Measurements from ENCODE around the gene TBC1D22A. TPM values are rescaled to one million over a fixed set of nuclear protein-coding genes. Genes with fewer than 3 reads are reported as not detected.

The TBC1D22A gene
- polyA plus RNA-seq, 1 of the 3 experiments (the other 2 are of a cell fraction) = 16.5 TPM

- Histone ChIP-seq H3K4me3 (ENCODE audit: low read depth in 2 of 2, low read length in 1 of 2) (no peak overlapping the region), H2AFZ (ENCODE audit: low read depth) (no peak overlapping the region), H3K27me3 (ENCODE audit: insufficient read depth) (no peaks in the 10 kb centered on the region), H3K36me3 (replicated peaks in 1 of 2; ENCODE audit: control insufficient read depth in 1 of 2, insufficient read depth in 2 of 2, low read length in 1 of 2) (no peaks in the 10 kb centered on the region), H3K27ac (ENCODE audit: low read depth in 2 of 2, low read length in 1 of 2) (no peak overlapping the region), H3K9ac (no peak overlapping the region), H4K20me1 (ENCODE audit: insufficient read depth) (peaks cover 3% of the 10 kb centered on the region; the same call in 1 of the 2 replicates), H3K79me2 (ENCODE audit: insufficient read depth) (no peaks in the 10 kb centered on the region; the same call in 1 of the 2 replicates), H3K4me1 (ENCODE audit: control insufficient read depth in 1 of 2, insufficient read depth in 2 of 2, low read depth in 1 of 2, low read length in 1 of 2) (peaks cover 0 to 25% of the 10 kb centered on the region in 2 experiments; a peak in 2 of 4 replicates), H3K4me2 (no peak overlapping the region), H3K9me3 (0 out of 2 replicates have a peak, but pooled peaks cover 6% of the 10 kb centered on the region), H3F3A (replicated peaks; ENCODE audit: insufficient read depth) (no peaks in the 10 kb centered on the region), H3K9me2 (no peaks in the 10 kb centered on the region)
- no peak for TF ChIP-seq TCF12 (IDR thresholded peaks at IDR 0.05)
- no peak for TF ChIP-seq MXI1 (IDR thresholded peaks at IDR 0.05; ENCODE audit: low read depth, low read length)
- TF ChIP-seq FOSL2 (IDR thresholded peaks at IDR 0.05; ENCODE audit: borderline replicate concordance, low read depth) = no peak
- TF ChIP-seq CHD2 (IDR thresholded peaks at IDR 0.05; ENCODE audit: low read length, partially characterized antibody) = no peak
- TF ChIP-seq, protein P1, sequence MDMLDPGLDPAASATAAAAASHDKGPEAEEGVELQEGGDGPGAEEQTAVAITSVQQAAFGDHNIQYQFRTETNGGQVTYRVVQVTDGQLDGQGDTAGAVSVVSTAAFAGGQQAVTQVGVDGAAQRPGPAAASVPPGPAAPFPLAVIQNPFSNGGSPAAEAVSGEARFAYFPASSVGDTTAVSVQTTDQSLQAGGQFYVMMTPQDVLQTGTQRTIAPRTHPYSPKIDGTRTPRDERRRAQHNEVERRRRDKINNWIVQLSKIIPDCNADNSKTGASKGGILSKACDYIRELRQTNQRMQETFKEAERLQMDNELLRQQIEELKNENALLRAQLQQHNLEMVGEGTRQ (IDR thresholded peaks at IDR 0.05; ENCODE audit: borderline replicate concordance, low read depth, low read length) = no peak
- TF ChIP-seq RFX5 (IDR thresholded peaks at IDR 0.05; ENCODE audit: low read length) = no peak
- no peak for TF ChIP-seq ZBTB33 (IDR thresholded peaks at IDR 0.05; ENCODE audit: borderline replicate concordance, low read depth)
- no peak for TF ChIP-seq TAF1 (IDR thresholded peaks at IDR 0.05; ENCODE audit: borderline replicate concordance, low read depth, low read length)
- TF ChIP-seq SIN3A (IDR thresholded peaks at IDR 0.05; ENCODE audit: borderline replicate concordance, low read depth, low read length) = no peak
- no peak for TF ChIP-seq POLR2AphosphoS5 (IDR thresholded peaks at IDR 0.05; ENCODE audit: low read depth, low read length)
- no peak for TF ChIP-seq MEF2A (IDR thresholded peaks at IDR 0.05; ENCODE audit: borderline replicate concordance, low read depth)
- TF ChIP-seq GABPA (IDR thresholded peaks at IDR 0.05; ENCODE audit: low read depth) = no peak
- TF ChIP-seq FOXJ3 (CRISPR knock-in tag; IDR thresholded peaks at IDR 0.05) = no peak
- no peak for TF ChIP-seq JUND (IDR thresholded peaks at IDR 0.05)
- no peak for TF ChIP-seq RXRA (IDR thresholded peaks at IDR 0.05; ENCODE audit: borderline replicate concordance, low read depth)
- WGBS (ENCODE audit: low lambda C conversion rate) = 86% methylated on average over 3 of the region's 3 CpGs
- POLR2A ChIA-PET = no interaction called here
- no peak for DNase-seq
- CTCF ChIA-PET = interaction anchor here (1.3 to 1.9 kb wide), 3 partner anchors 8 to 49 kb away, joined by 3 to 6 read pairs (median 5); no protein-coding TSS in a partner anchor
These were observed 79.1 kb downstream of the TBC1D22A start for GRCh38 chr22:46841522-46841921.

DNA sequence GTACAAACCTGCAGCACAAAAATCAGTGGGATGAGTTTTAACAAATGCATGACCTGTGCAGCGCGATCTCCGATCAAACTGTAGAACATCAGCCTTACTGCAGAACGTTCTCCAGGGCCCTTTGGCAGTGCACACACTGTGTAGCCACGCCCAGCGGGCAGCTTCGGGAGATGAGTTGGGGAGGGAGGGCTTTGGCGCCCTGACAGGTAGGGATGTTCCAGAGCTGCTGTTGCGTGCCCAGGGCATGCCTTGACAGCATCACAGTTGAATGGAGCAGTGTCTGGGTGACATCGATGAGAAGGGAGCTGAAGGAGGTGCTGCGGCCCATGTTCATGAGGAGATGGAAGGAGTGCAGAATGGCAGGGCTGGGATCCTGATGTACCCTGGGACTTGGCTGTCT is 80.2 kb downstream of the TBC1D22A start:
- no peak overlapping the region for H3K9ac ChIP-seq
- no peak for TF ChIP-seq IRF3 (IDR thresholded peaks at IDR 0.05; ENCODE audit: low read depth, low read length)
- no peak for TF ChIP-seq EP300 (IDR thresholded peaks at IDR 0.05; ENCODE audit: borderline replicate concordance in 1 of 2, low read depth in 1 of 2, low read length in 1 of 2)
- no peak for TF ChIP-seq FOSL2 (IDR thresholded peaks at IDR 0.05; ENCODE audit: borderline replicate concordance, low read depth)
- TF ChIP-seq POLR2AphosphoS5 (IDR thresholded peaks at IDR 0.05; ENCODE audit: low read depth, low read length) = no peak
- TF ChIP-seq, protein P2, sequence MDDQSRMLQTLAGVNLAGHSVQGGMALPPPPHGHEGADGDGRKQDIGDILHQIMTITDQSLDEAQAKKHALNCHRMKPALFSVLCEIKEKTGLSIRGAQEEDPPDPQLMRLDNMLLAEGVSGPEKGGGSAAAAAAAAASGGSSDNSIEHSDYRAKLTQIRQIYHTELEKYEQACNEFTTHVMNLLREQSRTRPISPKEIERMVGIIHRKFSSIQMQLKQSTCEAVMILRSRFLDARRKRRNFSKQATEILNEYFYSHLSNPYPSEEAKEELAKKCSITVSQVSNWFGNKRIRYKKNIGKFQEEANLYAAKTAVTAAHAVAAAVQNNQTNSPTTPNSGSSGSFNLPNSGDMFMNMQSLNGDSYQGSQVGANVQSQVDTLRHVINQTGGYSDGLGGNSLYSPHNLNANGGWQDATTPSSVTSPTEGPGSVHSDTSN (IDR thresholded peaks at IDR 0.05) = no peak
- no peak for TF ChIP-seq GABPA (IDR thresholded peaks at IDR 0.05; ENCODE audit: low read depth)
- no peak for TF ChIP-seq MXI1 (IDR thresholded peaks at IDR 0.05; ENCODE audit: low read depth, low read length)
- TF ChIP-seq ELF1 (IDR thresholded peaks at IDR 0.05) = no peak
- TF ChIP-seq RFX5 (IDR thresholded peaks at IDR 0.05; ENCODE audit: low read length) = no peak
- no peak for TF ChIP-seq FOXM1 (IDR thresholded peaks at IDR 0.05; ENCODE audit: low read depth)
- no peak for TF ChIP-seq YY1 (IDR thresholded peaks at IDR 0.05; ENCODE audit: low read depth)
- no peak for TF ChIP-seq FOXJ3 (CRISPR knock-in tag; IDR thresholded peaks at IDR 0.05)
- H3K4me1 ChIP-seq (ENCODE audit: control insufficient read depth in 1 of 2, insufficient read depth in 2 of 2, low read depth in 1 of 2, low read length in 1 of 2) = peaks cover 0 to 25% of the 10 kb centered on the region in 2 experiments; a peak in 2 of 4 replicates
- no peak overlapping the region for H3K4me3 ChIP-seq (ENCODE audit: low read depth in 2 of 2, low read length in 1 of 2)
- no peak for DNase-seq
- no peaks in the 10 kb centered on the region for H3K9me2 ChIP-seq
- 0 out of 2 replicates have a peak, but pooled peaks cover 6% of the 10 kb centered on the region for H3K9me3 ChIP-seq
- H3K79me2 ChIP-seq (ENCODE audit: insufficient read depth) = no peaks in the 10 kb centered on the region; the same call in 1 of the 2 replicates
- WGBS (ENCODE audit: low lambda C conversion rate) = 94% methylated on average over 11 of the region's 11 CpGs
- peaks cover 0 to 4% of the 10 kb centered on the region in 2 experiments for H3K36me3 ChIP-seq (replicated peaks in 1 of 2; ENCODE audit: control insufficient read depth in 1 of 2, insufficient read depth in 2 of 2, low read length in 1 of 2)
- ChIA-PET CTCF (interaction anchor here (0.9 to 1.9 kb wide), 5 partner anchors 9 to 48 kb away, joined by 3 to 6 read pairs (median 4); no protein-coding TSS in a partner anchor), POLR2A (no interaction called here)
- H3K27me3 ChIP-seq (ENCODE audit: insufficient read depth) = no peaks in the 10 kb centered on the region
- H3K4me2 ChIP-seq = no peak overlapping the region
- H3F3A ChIP-seq (replicated peaks; ENCODE audit: insufficient read depth) = no peaks in the 10 kb centered on the region
- no peak overlapping the region for H2AFZ ChIP-seq (ENCODE audit: low read depth)
- H3K27ac ChIP-seq (ENCODE audit: low read depth in 2 of 2, low read length in 1 of 2) = no peak overlapping the region
- H4K20me1 ChIP-seq (ENCODE audit: insufficient read depth) = peaks cover 3% of the 10 kb centered on the region; the same call in 1 of the 2 replicates
